Measurements from ENCODE around the gene FN1.

FN1 gene

GRCh38 chr2:215422676-215423075 lies 13.2 kb downstream of the FN1 start:
- no peaks in the 10 kb centered on the region for H3K4me1 ChIP-seq (ENCODE audit: insufficient read depth, low read length, poor library complexity, severe bottlenecking)
- H3K4me2 ChIP-seq (ENCODE audit: low read depth, low read length, poor library complexity, severe bottlenecking), result no peak overlapping the region
- no peak overlapping the region for H3K4me3 ChIP-seq (ENCODE audit: low read length, poor library complexity, severe bottlenecking)
- no peaks in the 10 kb centered on the region for H4K20me1 ChIP-seq (ENCODE audit: insufficient read depth, low read length, poor library complexity, severe bottlenecking)
- TF ChIP-seq CTCF (conservative IDR thresholded peaks at IDR 0.05; ENCODE audit: low read length) (no peak), EZH2phosphoT487 (IDR thresholded peaks at IDR 0.05; ENCODE audit: borderline replicate concordance) (no peak)
- no peaks in the 10 kb centered on the region for H3K9me3 ChIP-seq (ENCODE audit: insufficient read depth, low read depth, low read length)
- no peaks in the 10 kb centered on the region for H3K79me2 ChIP-seq (ENCODE audit: insufficient read depth, low read length)
- H3K36me3 ChIP-seq (ENCODE audit: insufficient read depth, low read length), result no peaks in the 10 kb centered on the region
- H3K27me3 ChIP-seq (ENCODE audit: insufficient read depth, low read length, poor library complexity, severe bottlenecking), result no peaks in the 10 kb centered on the region
- no peak overlapping the region for H3K9ac ChIP-seq (ENCODE audit: low read depth, low read length, poor library complexity, severe bottlenecking)
- H2AFZ ChIP-seq (ENCODE audit: low read length), result no peak overlapping the region
- no peaks in the 10 kb centered on the region for H3F3A ChIP-seq (ENCODE audit: low read depth)
- H3K9me2 ChIP-seq (replicated peaks; ENCODE audit: low read depth, low read length), result no peaks in the 10 kb centered on the region

- H4K20me1 ChIP-seq (ENCODE audit: insufficient read depth, low read length, poor library complexity, severe bottlenecking), result no peaks in the 10 kb centered on the region
- no peaks in the 10 kb centered on the region for H3F3A ChIP-seq (ENCODE audit: low read depth)
- no peaks in the 10 kb centered on the region for H3K36me3 ChIP-seq (ENCODE audit: insufficient read depth, low read length)
- H2AFZ ChIP-seq (ENCODE audit: low read length), result no peak overlapping the region
- H3K79me2 ChIP-seq (ENCODE audit: insufficient read depth, low read length), result no peaks in the 10 kb centered on the region
- TF ChIP-seq CTCF (conservative IDR thresholded peaks at IDR 0.05; ENCODE audit: low read length), result no peak
- no peak overlapping the region for H3K4me2 ChIP-seq (ENCODE audit: low read depth, low read length, poor library complexity, severe bottlenecking)
- H3K9me3 ChIP-seq (ENCODE audit: insufficient read depth, low read depth, low read length), result no peaks in the 10 kb centered on the region
- no peaks in the 10 kb centered on the region for H3K27me3 ChIP-seq (ENCODE audit: insufficient read depth, low read length, poor library complexity, severe bottlenecking)
- H3K9me2 ChIP-seq (replicated peaks; ENCODE audit: low read depth, low read length), result no peaks in the 10 kb centered on the region
- no peaks in the 10 kb centered on the region for H3K4me1 ChIP-seq (ENCODE audit: insufficient read depth, low read length, poor library complexity, severe bottlenecking)
- no peak overlapping the region for H3K4me3 ChIP-seq (ENCODE audit: low read length, poor library complexity, severe bottlenecking)
- H3K9ac ChIP-seq (ENCODE audit: low read depth, low read length, poor library complexity, severe bottlenecking), result no peak overlapping the region
Observed at GRCh38 chr2:215421859-215422461, 13.9 kb downstream of the FN1 start.

GRCh38 chr2:215420471-215420935 lies 15.4 kb downstream of the FN1 start:
- Histone ChIP-seq H3K36me3 (ENCODE audit: insufficient read depth, low read length) (no peaks in the 10 kb centered on the region), H3K4me3 (ENCODE audit: low read length, poor library complexity, severe bottlenecking) (no peak overlapping the region), H3K4me1 (ENCODE audit: insufficient read depth, low read length, poor library complexity, severe bottlenecking) (no peaks in the 10 kb centered on the region), H3K4me2 (ENCODE audit: low read depth, low read length, poor library complexity, severe bottlenecking) (no peak overlapping the region), H3K9me3 (ENCODE audit: insufficient read depth, low read depth, low read length) (no peaks in the 10 kb centered on the region), H3K79me2 (ENCODE audit: insufficient read depth, low read length) (no peaks in the 10 kb centered on the region), H3K27me3 (ENCODE audit: insufficient read depth, low read length, poor library complexity, severe bottlenecking) (no peaks in the 10 kb centered on the region), H3F3A (ENCODE audit: low read depth) (no peaks in the 10 kb centered on the region), H2AFZ (ENCODE audit: low read length) (no peak overlapping the region), H3K9me2 (replicated peaks; ENCODE audit: low read depth, low read length) (no peaks in the 10 kb centered on the region), H4K20me1 (ENCODE audit: insufficient read depth, low read length, poor library complexity, severe bottlenecking) (no peaks in the 10 kb centered on the region), H3K9ac (ENCODE audit: low read depth, low read length, poor library complexity, severe bottlenecking) (no peak overlapping the region)
- TF ChIP-seq EZH2phosphoT487 (IDR thresholded peaks at IDR 0.05; ENCODE audit: borderline replicate concordance) (no peak), CTCF (conservative IDR thresholded peaks at IDR 0.05; ENCODE audit: low read length) (no peak)
